Cardiac septum (tissue), 1 donor: ENCODE measurements around the gene UNC13D. TPM values are rescaled to one million over a fixed set of nuclear protein-coding genes. Genes with fewer than 3 reads are reported as not detected.
"Not testable (repeated sequence)": the region's sequence is repeated elsewhere in the genome, so short reads cannot be mapped to it uniquely, and the experiment has no call there.

Experiments
- DNase-seq: peaks from one replicate; pipeline ENCODE4 v3.0.0-alpha.2; 2020; ENCODE audit warnings: low spot score
- intact Hi-C: fragments of 100-400 bp; cut with DNase I; formaldehyde crosslinking; loops from one replicate; pipeline ENCODE4 v1.14.0; 2022
- total RNA-seq: library from RNA; stranded (reverse); fragmentation: NEBNext Ultra II Directional; extraction: Animal tissue kit (Norgen Biotek cat#: 25700); gene quantifications from one replicate; pipeline ENCODE4 v1.2.1, GENCODE V29; 2021
- donor health status: DM: no; HTN: no; CAD: no.

The UNC13D gene
- total RNA-seq, 1 donor from 2014 or later = 7.9 TPM

DNA sequence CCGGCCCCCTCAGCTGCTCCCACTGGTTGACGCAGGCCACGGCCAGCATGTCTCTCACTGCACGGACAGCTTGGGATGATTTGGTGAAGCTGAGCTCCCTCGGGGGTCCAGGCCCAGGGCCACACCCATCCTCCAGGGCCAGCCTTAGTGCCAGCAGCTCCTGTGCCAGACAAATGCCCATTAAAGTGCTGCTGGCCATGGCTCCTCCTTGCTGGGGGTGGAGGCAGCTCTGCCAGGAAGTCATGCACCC lies 31.7 kb upstream of the UNC13D start:
- no peak for DNase-seq
- intact Hi-C loops = loop anchor here (2.0 kb wide), 1 partner anchor 67 kb away; no protein-coding TSS in a partner anchor

DNA sequence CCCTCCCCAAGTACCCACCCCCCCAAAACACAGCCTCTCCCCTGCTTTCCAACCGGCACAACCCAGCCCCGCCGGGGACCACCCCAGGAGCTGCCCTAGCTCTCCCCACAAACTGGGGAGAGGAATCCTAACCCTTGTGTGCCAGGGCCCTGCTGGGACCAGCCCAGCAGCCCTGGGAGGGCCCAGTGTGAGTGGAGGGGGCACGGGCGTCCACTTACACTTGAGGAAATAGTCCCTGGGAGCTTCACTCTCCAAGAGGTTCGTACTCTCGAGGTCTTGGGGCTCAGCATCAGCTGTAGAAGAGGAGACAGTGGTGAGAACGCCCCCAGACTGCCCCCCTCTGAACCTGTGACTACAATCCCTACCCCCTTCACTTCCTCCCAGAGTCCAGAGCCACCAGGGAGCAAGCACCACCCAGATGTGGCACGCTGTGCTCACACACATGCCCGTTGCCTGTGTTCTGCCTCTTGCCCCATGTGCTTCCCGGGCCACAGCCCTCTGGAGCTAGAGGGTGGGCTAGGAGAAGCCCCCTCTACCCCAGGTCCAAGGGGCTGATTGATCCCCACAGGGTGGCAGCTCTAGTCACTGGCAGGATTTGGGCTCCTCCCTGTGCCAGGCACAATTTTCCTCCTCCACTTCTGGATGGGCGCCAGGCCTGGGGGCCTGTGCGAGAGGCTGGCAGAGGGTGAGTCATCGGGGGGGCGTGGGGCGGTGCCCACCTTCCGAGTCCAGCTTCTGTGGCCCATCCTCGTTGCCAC lies 31.2 kb upstream of the UNC13D start:
- intact Hi-C loops = no loop called here
- no peak for DNase-seq

GRCh38 chr17:75874323-75875181 lies 30.3 kb upstream of the UNC13D start:
- DNase-seq = no peak
- intact Hi-C loops = no loop called here

DNA sequence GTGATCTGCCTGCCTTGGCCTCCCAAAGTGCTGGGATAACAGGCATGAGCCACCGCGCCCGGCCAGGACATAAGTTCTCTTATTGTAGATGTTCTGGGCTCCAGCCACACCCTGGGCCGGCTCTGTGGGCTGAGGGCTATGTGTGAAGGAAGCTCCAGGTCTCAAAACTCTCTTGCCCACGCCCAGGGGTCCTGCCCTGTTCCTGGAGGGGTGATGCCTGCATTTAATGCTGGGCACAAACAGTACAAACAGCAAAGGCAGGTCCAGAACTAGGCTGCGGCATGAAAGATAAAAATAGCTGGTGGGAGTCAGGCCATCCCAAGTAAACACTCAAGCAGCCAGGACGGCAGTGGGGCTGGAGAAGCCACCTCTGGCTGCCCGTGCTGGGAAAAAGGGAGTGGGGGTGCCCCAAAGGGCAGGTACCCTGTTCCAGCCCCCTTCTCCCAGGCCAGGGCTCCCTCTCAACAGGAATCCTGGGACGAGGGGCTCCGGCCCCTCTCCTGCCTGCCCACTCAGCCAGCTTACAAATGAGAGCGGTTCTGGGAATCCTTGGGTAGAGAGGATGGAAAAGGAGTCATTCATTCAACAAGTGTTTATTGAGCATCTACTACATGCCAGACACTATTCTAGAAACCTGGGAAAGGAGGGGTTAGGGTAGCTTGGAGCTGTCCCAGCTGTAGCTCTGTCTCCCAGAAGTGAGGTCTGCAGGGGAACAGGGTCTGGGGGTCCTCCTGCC lies 29.6 kb upstream of the UNC13D start:
- no peak for DNase-seq
- intact Hi-C loops = no loop called here

GRCh38 chr17:75872434-75873351 lies 28.5 kb upstream of the UNC13D start:
- intact Hi-C loops = no loop called here
- peak; percentile 88 for DNase-seq

DNA sequence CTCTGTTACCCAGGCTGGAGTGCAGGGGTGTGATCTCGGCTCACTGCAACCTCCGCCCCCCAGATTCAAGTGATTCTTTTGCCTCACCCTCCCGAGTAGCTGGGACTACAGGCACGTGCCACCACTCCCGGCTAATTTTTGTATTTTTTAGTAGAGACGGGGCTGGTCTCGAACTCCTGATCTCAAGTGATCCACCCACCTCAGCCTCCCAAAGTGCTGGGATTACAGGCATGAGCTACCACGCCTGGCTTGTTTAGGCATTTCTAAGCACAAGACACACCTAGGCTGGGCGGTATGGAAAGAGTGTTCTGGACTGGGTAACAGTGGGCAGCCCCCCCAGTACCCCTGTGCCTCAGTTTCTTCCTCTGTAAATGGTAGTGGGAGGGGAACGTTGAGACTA lies 26.0 kb upstream of the UNC13D start:
- not testable (repeated sequence) for DNase-seq

DNA sequence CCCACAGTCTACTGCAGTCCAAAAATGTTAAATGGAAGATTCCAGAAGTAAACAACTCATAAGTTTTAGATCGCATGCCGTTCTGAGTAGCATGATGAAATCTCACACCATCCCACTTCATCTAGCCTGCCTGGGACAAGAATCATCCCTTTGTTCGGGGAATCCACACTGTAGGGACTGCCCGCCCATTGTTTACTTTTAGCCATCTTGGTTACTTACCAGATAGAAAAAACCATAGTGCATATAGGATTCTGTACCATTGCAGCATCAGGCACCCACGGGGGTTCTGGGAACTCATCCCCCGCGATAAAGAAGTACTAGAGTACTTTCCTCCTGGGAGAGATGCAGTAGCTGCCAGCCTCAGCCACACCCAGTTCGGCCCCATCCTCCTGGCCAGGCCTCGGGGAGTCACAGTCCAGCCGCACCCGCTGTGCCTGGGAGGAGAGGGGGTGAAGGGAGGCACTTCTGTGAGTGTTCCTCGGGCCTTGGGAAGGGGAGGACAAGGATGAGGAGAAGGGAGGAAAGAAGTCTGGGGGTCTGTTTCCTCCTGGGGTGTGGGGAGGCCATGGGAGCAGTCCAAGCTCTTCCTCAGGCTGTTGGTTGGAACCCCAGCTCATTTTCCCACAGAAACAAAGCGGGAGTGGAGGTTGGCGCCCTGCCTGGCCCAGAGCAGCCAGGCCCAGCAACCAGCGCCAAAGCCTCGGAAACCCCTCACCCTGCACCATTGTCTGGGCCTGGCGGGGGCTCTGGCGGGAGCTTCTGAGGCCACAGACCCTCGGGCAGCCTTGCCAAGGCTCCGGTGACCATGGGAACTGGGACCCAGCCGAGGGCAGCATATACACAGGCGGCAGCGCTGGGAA lies 25.3 kb upstream of the UNC13D start:
- intact Hi-C loops = no loop called here
- no peak for DNase-seq

More for the DNA sequence above, 26.0 kb upstream of the UNC13D start:
- intact Hi-C loops = not testable (repeated sequence)

DNA sequence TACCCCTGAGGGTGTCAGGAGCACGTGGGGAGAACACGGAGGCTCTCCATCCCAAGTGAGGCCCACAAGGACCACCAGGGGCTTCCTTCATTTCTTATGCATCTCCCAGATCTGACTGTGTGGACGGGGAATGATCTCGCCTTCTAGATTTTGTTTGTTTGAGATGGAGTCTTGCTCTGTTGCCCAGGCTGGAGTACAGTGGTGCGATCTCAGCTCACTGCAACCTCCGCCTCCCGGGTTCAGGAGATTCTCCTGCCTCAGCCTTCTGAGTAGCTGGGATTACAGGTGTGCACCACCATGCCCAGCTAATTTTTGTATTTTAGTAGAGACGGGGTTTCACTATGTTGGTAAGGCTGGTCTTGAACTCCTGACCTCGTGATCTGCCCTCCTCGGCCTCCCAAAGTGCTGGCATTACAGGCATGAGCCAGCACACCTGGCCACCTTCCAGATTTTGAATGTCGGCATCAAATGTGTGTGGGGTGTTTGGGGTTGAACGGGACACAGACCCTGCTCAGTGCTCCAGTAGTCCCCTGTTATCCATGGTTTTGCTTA lies 24.6 kb upstream of the UNC13D start:
- DNase-seq, intact Hi-C loops: not testable (repeated sequence)

- DNase-seq, intact Hi-C loops: not testable (repeated sequence)
These were observed 21.4 kb upstream of the UNC13D start for GRCh38 chr17:75865404-75866188.

DNA sequence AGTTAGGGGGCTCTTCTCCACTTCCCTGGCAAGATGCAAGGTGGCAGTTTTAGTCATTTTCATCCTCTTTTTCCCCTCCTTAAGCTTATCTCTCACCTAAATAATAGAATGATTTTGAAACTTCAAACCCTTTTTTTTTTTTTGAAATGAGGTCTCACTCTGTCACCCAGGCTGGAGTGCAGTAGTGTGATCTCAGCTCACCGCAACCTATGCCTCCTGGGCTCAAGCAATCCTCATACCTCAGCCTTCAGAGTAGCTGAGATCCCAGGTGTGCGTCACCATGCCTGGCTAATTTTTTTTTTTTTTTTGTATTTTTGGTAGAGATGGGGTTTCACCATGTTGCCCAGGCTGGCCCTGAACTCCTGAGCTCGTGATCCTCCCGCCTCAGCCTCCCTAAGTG lies 20.7 kb upstream of the UNC13D start:
- intact Hi-C loops, DNase-seq: not testable (repeated sequence)

GRCh38 chr17:75864448-75864871 lies 20.3 kb upstream of the UNC13D start:
- intact Hi-C loops = no loop called here
- DNase-seq = no peak

DNA sequence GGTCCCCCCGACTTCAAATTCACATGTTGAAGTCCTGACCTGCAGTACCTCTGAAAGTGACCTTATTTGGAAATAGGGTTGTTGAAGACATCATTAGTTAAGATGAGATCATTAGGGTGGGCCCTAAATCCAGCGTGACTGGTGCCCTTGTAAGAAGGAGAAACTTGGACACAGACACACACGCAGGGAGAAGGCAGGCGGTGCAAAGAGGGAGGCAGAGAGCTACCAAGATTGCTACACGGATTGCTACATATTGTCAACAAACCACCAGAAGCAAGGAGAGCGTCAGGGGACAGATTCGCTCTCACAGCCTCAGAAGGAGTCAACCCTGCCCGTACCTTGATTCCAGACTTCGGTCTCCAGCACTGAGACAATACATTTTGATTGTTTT lies 17.7 kb upstream of the UNC13D start:
- no peak for DNase-seq
- intact Hi-C loops = no loop called here

- DNase-seq, intact Hi-C loops: not testable (repeated sequence)
These were observed 15.2 kb upstream of the UNC13D start for GRCh38 chr17:75859358-75859757.

GRCh38 chr17:75856062-75856756 lies 12.0 kb upstream of the UNC13D start:
- no peak for DNase-seq
- intact Hi-C loops = loop anchor here (2.0 kb wide), 1 partner anchor 41 kb away; the partner anchor contains the start of gene TRIM65

GRCh38 chr17:75855310-75856061 lies 11.3 kb upstream of the UNC13D start, which contains the start of gene WBP2:
WBP2 (minus strand) TSS chr17:75855335; CDS start chr17:75855297, 38 bp downstream.
- intact Hi-C loops = loop anchor here (1.0 to 2.0 kb wide), 3 partner anchors 22 to 71 kb away; partner anchors contain the start of genes TRIM65 and UNK
- DNase-seq = peak; percentile 98

DNA sequence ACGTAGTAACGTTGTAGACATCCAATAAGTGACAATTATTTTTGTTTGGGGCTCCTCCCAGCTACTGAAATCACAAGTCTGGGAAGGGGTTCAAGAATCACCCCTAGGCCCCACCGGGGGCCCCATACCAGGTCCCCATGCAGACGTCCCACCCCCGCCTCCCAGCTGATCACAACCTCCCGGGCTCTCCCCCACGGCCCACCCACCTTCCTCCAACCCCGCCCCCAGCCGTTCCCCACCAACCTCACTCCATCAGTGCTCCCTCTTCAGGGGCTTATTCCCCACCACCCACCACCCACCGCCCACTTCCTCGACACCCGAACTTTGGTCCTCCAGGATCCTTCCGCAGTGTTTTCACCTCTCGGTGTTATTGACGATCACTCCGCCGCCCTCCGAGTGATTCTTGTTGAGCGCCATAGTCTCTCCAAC lies 10.7 kb upstream of the UNC13D start:
- DNase-seq = no peak
- intact Hi-C loops = loop anchor here (1.0 to 2.0 kb wide), 2 partner anchors 22 to 70 kb away; partner anchors contain the start of gene UNK
